Muscle layer of duodenum (tissue), 2 donors: ENCODE data around the gene WFDC1.

ENCODE experiments used
- H3K27ac ChIP-seq: one replicate; pipeline ENCODE4 v1.7.0; 2013; ENCODE audit warnings: mild to moderate bottlenecking, low read length
- H3K27me3 ChIP-seq: one replicate; pipeline ENCODE4 v1.7.0; 2013; ENCODE audit warnings: low read depth, mild to moderate bottlenecking, control low read depth, low read length
- H3K36me3 ChIP-seq, 2 donors: one replicate each; pipeline ENCODE4 v1.7.0; 2013; ENCODE audit warnings: low read length in 2 of 2, control low read depth in 1 of 2, mild to moderate bottlenecking in 1 of 2; ENCODE audit not compliant: insufficient read depth in 2 of 2, control insufficient read depth in 1 of 2
- H3K4me1 ChIP-seq, 2 donors: one replicate each; pipeline ENCODE4 v1.7.0; 2013; ENCODE audit warnings: low read length in 2 of 2, mild to moderate bottlenecking in 2 of 2, control low read depth in 1 of 2, moderate library complexity in 1 of 2; ENCODE audit not compliant: insufficient read depth in 2 of 2, control insufficient read depth in 1 of 2
- H3K4me3 ChIP-seq, 2 donors: one replicate each; pipeline ENCODE4 v1.7.0; 2013; ENCODE audit warnings: low read length in 2 of 2, low read depth in 1 of 2, mild to moderate bottlenecking in 1 of 2
- H3K9me3 ChIP-seq, 2 donors: one replicate each; pipeline ENCODE4 v1.7.0; 2013; ENCODE audit warnings: low read length in 2 of 2, control low read depth in 1 of 2, mild to moderate bottlenecking in 1 of 2; ENCODE audit not compliant: control insufficient read depth in 1 of 2
- donor health status: healthy.

Gene WFDC1

DNA sequence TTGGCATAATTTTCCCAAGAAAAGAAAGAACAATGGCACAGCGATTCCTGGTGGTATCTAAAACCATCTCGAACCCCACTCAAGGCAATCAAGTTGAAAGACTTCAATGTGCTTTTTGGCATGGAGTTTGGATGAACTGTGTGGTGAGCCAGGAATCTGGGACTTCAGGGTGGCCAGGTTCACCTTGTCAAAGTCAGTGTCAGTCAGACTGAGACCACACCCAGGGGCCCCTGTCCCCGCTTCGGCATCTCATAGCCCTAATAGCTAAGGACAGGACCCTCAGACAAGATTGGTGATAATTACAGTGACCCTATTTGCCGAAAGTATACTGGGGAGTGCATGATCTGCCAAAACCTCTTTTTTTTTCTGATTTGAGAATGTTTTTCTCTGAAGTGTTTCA, 25.8 kb downstream of the WFDC1 start:
- H3K27ac ChIP-seq: no peak overlapping the region
- no peaks in the 10 kb centered on the region for H3K27me3 ChIP-seq
- no peaks in the 10 kb centered on the region for H3K36me3 ChIP-seq
- no peaks in the 10 kb centered on the region for H3K4me1 ChIP-seq
- peaks cover 5% of the 10 kb centered on the region in 2 donors for H3K9me3 ChIP-seq
- no peak overlapping the region for H3K4me3 ChIP-seq

DNA sequence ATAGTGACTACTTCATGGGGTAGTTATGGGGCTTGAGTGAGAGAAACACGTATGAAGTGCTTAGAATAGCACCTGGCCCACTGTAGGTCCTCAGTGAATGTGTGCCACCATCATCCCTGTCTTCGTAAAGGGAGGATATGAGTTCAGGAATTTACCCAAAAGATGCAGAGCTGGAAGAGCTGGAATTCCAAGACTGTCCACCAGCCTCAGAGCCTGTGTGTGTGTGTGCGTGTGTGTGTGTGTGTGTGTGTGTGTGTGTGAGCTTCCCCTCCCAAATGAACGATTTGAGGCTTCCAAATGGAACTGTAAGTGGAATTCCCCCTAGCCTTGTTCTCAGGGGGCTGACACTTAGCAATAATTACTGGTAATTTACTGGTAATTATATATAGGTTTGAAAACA, 27.3 kb downstream of the WFDC1 start:
- Histone ChIP-seq H3K9me3 (peaks cover 5% of the 10 kb centered on the region in 2 donors), H3K27me3 (no peaks in the 10 kb centered on the region), H3K27ac (no peak overlapping the region), H3K4me1 (no peaks in the 10 kb centered on the region), H3K4me3 (no peak overlapping the region), H3K36me3 (peaks cover 0 to 4% of the 10 kb centered on the region in 2 donors)

DNA sequence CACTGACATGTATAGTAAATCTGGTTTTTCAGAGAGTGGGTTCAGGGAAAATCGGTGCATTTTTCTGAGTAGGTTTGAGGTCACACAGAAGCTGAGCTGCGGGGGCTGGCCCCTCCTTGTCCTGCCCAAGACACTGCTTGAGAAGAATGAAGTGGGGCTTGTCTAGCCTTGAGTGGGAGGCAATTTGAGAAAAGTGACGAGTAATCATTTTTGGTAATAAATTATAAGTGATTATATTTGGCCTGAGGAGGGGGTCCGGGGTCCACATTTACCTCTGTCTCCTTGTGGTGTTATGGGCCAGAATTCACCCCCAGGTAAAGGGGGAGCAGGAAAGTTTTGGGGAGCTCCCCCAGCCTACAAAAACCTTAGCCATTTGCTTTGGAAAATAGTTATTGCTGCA, 28.1 kb downstream of the WFDC1 start:
- H3K27ac ChIP-seq: no peak overlapping the region
- peaks cover 0 to 4% of the 10 kb centered on the region in 2 donors for H3K36me3 ChIP-seq
- peaks cover 2 to 3% of the 10 kb centered on the region in 2 donors for H3K9me3 ChIP-seq
- H3K4me1 ChIP-seq: no peaks in the 10 kb centered on the region
- H3K27me3 ChIP-seq: no peaks in the 10 kb centered on the region
- H3K4me3 ChIP-seq: no peak overlapping the region

DNA sequence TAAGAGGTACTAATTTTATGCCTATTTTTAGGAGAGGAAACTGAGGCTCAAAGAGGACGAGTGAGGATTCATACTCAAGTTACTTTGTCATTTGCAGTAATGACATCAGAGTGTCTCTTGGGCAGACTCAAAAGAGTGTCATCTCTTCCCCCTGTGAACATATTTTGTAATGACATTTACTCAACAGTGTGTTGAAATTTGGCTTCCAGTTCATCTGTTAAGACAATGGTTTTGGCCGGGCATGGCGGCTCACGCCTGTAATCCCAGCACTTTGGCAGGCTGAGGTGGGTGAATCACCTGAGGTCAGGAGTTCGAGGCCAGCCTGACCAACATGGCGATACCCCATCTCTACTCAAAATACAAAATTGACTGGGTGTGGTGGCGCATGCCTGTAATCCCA, 28.9 kb downstream of the WFDC1 start:
- Histone ChIP-seq H3K4me1 (no peaks in the 10 kb centered on the region), H3K27ac (no peak overlapping the region), H3K9me3 (no peaks in the 10 kb centered on the region), H3K4me3 (no peak overlapping the region), H3K36me3 (peaks cover 0 to 4% of the 10 kb centered on the region in 2 donors), H3K27me3 (no peaks in the 10 kb centered on the region)

DNA sequence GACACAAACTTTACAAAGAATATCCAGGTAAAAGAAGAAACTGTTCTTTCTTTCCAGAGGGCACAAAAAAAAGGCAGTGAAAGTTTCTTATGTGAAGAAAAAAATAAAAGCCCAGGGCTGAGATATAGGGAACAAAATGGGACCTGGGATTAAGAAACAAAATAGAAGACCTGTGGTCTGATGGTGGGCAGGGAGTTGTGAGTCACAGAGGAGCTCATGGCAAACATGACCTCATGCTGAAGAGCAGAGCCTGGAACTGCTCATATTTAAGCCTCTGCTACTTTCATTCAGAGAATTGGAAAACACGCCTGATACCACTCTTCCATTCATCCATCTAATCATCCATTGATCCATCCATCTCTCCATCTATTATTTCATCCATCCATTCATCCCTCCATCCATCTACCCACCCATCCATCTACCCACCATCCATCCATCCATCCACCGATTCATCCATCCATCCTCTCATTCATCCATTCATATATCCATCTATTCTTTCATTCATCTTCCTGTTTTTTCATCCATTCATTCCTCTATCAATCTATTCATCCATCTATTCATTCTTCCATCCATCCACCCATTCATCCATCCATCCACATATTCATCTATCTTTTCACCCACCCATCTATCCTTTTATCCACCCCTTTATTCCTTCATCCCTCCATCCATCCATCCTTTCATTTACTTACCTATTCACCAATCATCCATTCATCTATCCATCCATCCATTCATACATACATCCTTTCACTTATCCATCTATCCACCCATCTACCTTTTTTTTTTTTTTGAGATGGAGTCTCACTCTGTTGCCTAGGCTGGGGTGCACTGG, 30.0 kb downstream of the WFDC1 start:
- Histone ChIP-seq H3K4me3 (no peak overlapping the region), H3K27me3 (no peaks in the 10 kb centered on the region), H3K9me3 (no peaks in the 10 kb centered on the region), H3K36me3 (peaks cover 0 to 4% of the 10 kb centered on the region in 2 donors), H3K27ac (no peak overlapping the region), H3K4me1 (no peaks in the 10 kb centered on the region)

DNA sequence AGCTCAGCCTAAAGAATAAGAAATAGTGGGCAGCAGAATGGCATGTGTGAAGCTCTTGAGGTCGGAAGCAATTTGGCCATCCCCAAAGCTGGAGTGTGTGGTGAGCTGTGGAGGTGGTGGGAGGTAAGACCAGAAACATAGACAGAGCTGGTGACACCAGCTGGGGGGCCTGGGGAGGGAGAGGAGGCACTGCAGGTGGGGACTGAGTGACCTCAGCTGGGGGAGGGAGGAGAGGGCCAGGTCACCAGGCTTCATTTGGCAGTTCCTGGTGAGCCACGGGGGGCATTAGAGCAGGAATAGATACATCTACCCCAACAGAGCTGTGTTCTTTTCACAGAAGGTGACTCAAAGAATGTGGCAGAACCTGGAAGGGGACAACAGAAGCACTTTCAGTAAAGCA, 31.9 kb downstream of the WFDC1 start:
- H3K4me3 ChIP-seq: no peak overlapping the region

DNA sequence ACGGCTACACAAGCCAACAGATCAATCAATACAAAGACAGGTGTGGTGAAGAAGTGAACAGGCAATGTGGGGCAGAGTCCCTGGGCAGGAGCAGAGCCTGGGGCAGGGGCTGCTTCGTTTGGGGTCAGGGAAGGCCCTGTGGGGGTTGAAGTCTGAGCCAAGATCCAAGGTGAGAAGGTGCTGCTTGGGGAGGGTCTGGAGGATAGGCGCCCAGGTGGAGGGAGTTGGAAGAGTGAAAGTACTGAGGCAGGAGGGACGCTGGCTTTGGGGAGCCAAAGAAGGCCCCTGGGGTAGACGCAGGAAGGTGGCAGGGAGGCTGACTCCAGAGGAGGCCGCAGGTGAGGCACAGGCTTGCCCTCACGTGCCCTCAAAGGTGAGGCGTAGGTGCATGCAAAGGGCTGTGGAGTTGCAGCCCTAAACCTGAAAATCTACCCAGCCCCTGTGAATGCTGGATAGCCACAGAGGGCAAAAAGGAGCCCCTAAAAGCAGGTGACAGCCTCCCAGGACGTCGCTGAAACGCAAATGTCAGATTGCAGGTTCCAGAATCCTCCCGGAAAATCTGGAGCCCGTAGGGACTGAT, 33.3 kb downstream of the WFDC1 start:
- Histone ChIP-seq H3K27ac (no peak overlapping the region), H3K27me3 (no peaks in the 10 kb centered on the region), H3K9me3 (no peaks in the 10 kb centered on the region), H3K36me3 (peaks cover 0 to 4% of the 10 kb centered on the region in 2 donors), H3K4me3 (no peak overlapping the region), H3K4me1 (no peaks in the 10 kb centered on the region)

More for the DNA sequence above, 31.9 kb downstream of the WFDC1 start:
- peaks cover 0 to 4% of the 10 kb centered on the region in 2 donors for H3K36me3 ChIP-seq
- no peaks in the 10 kb centered on the region for H3K27me3 ChIP-seq
- H3K27ac ChIP-seq: no peak overlapping the region
- H3K9me3 ChIP-seq: no peaks in the 10 kb centered on the region
- no peaks in the 10 kb centered on the region for H3K4me1 ChIP-seq

DNA sequence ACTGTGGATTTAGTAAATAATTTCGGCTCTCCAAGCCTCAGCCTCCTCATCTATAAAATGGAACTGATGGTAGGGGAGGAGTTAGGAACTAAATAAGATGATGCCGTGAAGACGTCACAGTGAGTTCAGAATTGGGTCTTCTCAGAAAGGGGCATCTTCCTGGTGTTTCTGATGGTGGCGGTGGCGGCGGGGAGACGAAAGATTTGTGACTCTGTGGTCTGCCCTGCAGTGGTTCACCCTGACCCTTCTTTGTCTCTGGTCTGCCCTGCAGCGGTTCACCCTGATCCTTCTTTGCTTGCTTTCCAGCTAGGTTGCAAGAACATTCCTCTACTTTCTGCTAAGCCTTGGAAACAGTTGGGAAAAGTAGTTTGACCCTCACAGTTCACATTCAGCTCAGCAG, 34.3 kb downstream of the WFDC1 start:
- Histone ChIP-seq H3K27me3 (no peaks in the 10 kb centered on the region), H3K4me3 (no peak overlapping the region), H3K36me3 (peaks cover 0 to 4% of the 10 kb centered on the region in 2 donors), H3K4me1 (no peaks in the 10 kb centered on the region), H3K9me3 (no peaks in the 10 kb centered on the region), H3K27ac (no peak overlapping the region)

DNA sequence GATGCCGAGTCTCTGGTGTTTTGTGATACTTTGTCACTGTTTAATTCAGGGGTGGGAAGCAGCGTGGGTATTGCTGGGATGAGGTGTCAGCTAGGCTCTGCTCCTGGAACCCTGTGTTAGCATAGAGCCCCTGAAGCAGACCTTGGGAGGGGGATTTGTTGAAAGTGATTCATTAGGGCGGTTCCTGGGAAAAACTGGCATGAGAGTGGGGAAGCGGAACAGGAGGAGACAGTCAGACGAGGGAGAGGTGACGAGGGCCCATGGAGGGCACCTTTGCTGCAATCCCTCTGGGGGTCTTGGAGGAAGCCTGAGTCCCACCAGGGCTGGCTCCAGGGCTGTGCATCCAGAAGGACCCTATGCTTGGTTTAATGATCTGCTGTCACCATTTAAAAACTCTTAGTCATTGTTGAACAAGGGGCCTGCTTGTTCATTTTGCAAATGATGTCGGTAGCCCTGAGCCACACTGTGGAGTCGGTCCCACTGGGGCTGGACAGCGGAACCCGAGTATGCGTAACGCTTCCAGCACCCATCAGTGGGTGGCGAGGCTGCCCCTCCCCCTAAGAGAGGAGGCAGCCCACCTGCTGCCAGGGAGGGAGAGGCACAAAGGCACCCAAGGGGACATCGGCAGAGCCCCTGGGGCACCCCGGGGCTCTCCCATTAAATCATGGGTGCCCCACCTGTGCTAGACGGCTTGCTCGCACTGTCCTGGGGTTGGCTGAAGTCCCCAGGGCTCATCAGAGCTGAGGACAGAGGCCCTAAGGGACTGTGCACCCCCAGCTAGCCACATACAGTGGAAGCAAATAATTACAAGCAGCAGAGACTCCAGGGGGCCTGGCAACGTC, 35.4 kb downstream of the WFDC1 start:
- Histone ChIP-seq H3K4me3 (no peak overlapping the region), H3K4me1 (no peaks in the 10 kb centered on the region), H3K27me3 (no peaks in the 10 kb centered on the region), H3K9me3 (peaks cover 0 to 2% of the 10 kb centered on the region in 2 donors), H3K27ac (no peak overlapping the region), H3K36me3 (peaks cover 0 to 4% of the 10 kb centered on the region in 2 donors)

DNA sequence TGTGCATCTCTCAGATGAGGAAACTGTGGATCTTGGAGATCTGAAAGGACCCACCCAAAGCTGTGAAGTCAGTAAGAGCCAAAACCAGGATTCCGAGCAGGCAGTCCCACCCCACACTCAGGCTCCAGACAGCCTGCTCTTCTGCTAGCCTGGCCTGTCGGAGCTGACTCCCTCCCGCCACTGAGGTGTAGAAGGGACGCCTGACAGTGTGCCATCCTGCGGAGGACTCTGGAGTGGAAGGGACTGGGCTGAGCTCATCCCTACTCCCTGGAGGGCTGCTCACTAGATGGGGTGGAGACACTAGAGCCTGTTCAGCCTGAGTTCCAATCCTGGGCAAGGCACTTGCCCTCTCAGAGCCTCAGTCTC, 36.0 kb downstream of the WFDC1 start:
- Histone ChIP-seq H3K4me1 (no peaks in the 10 kb centered on the region), H3K9me3 (peaks cover 0 to 3% of the 10 kb centered on the region in 2 donors), H3K4me3 (no peak overlapping the region), H3K36me3 (peaks cover 0 to 4% of the 10 kb centered on the region in 2 donors), H3K27ac (no peak overlapping the region), H3K27me3 (no peaks in the 10 kb centered on the region)
